SHP77 treated with DMSO at 0.1 percent for 48 hours (cell line): Measurements from ENCODE around the gene CASP3.
"Not testable (repeated sequence)": the region's sequence is repeated elsewhere in the genome, so short reads cannot be mapped to it uniquely, and the experiment has no call there.

Source experiments
- DNase-seq: peaks from one replicate; lab custom pipeline; 2025; lab: John Stamatoyannopoulos, UW

CASP3 gene

GRCh38 chr4:184664445-184665210, 15.4 kb upstream of the CASP3 start:
- no peak for DNase-seq

- no peak for DNase-seq
Observed at GRCh38 chr4:184662236-184662635, 13.0 kb upstream of the CASP3 start.

DNA sequence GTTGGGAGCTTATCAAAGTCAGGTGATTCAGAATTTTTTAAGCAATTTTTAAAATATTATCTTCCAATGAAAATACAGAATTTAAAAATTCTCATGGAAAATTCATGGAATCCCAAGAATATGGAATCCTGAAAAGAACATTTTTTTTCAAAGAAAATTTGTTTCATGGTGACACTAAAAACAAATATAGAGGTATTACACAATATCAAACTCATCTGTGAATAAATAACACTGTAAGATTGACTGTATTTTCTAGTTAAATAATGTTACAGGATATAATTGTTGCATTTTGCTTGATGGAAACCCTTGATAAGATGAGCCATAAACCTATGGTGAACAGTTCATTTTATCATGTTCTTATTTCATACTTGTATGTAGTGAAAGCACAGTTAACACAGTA, 11.7 kb upstream of the CASP3 start:
- no peak for DNase-seq

- not testable (repeated sequence) for DNase-seq
Observed at GRCh38 chr4:184657820-184658219, 8.6 kb upstream of the CASP3 start.

GRCh38 chr4:184657144-184657543, 7.9 kb upstream of the CASP3 start:
- no peak for DNase-seq

- no peak for DNase-seq
Observed at GRCh38 chr4:184655889-184656869, 6.9 kb upstream of the CASP3 start.

- no peak for DNase-seq
Observed at GRCh38 chr4:184653650-184654049, 4.4 kb upstream of the CASP3 start.

- not testable (repeated sequence) for DNase-seq
Observed at GRCh38 chr4:184652681-184653080, 3.4 kb upstream of the CASP3 start.

GRCh38 chr4:184651899-184652298, 2.7 kb upstream of the CASP3 start:
- DNase-seq, result no peak

DNA sequence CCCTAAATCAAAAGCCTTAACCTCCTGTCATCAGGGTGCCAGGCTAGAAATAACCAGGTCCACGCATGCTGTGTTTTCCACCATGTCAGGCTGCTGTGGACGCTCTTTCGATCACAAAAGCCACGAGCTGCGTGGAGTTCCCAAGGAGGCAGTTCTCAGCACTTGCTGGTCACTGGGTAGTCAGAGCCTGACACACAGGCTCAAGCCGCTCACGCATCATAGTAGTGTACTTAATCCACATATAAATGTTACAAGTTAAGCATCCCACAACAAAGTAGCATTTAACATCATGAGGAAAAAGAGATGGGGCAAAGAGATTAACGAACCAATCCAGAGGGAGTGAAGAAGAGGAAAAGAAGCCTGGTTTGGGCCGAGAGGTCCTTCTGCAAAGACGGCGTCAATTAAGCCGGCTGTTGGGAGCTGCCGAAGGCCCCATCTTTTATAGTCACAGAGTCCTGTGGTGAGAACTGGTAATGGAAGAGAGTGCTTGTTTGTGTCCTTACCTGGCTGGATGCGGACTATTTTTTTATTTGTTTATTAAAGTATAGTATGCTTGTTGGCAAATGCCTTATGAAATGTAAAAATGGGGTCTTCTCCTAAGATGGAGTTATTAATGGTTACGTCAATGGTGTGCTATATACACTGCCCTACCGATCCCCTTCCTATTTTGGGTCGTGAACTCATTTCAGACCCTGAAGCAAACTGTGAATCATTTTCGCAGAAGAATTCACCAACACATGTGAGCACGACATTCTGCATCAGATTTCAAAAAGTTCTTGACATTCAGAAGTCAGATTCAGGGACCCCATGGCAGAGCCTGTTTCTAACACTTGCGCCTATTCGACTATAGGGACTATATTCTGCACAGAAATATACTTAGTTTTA, 966 bp upstream of the CASP3 start:
- peak; percentile 0 for DNase-seq

DNA sequence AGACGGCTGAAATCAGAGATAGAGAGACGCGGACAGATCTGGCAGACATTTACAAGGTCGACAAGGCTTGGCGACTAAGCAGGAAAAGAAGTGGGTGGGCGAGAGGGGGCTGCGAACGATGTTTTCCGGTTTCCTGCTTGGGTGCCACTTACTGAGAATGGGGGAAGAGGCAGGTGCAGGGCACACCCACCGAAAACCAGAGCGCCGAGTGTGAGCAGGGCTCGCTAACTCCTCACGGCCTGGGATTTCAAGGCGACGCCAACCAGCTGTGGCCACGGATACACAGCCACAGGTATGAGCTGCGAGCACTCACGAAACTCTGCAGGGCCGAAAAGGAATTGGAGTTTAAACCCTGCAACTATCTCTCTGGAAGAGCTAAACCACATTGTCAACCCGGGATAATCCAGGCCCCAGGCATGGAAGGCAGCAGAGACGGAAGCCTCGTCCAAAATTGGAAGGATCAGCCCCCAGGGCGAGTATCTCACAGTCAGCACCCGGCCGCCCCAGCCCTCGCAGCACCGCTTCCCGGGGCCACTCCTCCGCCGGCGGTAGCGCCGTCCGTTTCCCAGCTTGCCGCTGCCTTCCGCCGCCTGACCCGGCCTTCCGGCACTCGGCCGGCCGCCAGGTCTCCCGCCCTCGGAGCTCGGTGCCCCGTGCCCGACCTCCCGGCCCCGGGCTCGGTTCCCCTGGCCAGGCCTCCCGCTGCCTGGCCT, 778 bp downstream of the CASP3 start:
- no peak for DNase-seq

GRCh38 chr4:184648054-184648312, 1.3 kb downstream of the CASP3 start:
- DNase-seq, result no peak

GRCh38 chr4:184647266-184648053, 1.8 kb downstream of the CASP3 start:
- DNase-seq, result no peak

- DNase-seq, result no peak
Observed at GRCh38 chr4:184645904-184646610, 3.2 kb downstream of the CASP3 start.

DNA sequence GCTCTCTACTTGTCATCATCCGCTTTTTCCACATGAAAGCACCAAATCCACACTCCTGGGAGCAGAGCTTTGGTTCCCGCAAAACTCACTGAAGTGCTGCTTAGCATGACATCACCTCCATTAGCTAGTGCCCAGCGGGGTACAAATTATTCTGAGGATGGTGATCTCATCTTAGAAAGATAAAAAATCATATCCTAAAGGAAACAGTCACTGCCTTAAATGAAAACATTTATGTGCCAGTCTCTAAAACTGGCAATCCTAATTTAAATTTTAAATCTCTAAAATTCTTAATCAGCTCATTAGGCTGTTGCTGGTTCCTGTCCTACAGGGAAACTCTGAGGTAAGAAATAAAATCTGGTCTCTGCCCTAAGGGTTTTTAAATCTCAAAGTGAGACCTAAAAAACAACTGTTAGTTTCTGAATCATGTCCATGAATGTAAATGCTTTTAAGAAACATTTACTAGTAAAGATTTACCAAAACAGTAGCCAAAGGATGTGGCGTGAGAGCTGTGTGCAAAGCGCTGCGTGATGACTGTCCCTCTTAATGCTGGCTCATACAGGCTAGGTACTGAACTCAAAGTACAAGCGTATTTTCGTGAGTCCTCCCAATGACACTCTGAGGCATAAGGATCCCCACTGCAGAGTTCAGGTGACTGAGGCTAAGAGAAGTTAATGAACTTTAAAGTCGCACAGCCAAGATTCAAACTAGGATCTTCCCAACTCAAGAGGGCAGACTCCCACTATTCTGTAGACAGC, 4.5 kb downstream of the CASP3 start:
- DNase-seq, result no peak

DNA sequence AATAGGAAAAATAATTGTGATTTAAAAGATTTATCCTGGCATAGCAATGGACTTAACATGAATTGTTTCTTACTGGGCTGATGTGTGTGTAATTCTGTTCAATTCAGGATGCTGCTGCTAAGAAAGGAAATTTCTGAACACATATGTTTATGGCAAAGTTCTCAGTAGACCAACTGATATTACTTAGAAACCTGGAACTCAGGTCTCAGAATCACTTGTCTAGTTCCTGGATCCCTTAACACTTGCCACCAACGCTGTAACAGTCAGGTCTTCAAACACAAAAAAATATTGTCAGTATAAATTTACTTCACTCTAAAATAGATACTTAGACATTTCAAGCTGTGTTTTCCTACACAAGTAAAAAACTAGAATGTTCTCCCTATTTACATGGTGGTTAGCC, 5.5 kb downstream of the CASP3 start:
- no peak for DNase-seq

DNA sequence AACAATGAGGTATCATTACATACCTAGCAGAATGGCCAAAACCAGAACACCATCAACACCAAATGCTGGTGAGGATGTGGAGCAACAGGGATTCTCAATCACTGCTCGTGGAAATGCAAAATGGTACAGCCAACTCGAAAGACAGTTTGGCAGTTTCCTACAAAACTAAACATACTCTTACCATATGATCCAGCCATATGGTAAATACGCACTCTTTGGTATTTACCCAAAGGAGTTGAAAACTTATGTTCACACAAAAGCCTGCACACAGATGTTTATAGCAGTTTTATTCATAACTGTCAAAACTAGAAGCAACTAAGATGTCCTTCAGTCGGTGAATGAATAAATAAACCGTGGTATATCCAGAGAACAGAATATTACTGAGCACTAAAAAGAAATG, 7.8 kb downstream of the CASP3 start:
- no peak for DNase-seq

DNA sequence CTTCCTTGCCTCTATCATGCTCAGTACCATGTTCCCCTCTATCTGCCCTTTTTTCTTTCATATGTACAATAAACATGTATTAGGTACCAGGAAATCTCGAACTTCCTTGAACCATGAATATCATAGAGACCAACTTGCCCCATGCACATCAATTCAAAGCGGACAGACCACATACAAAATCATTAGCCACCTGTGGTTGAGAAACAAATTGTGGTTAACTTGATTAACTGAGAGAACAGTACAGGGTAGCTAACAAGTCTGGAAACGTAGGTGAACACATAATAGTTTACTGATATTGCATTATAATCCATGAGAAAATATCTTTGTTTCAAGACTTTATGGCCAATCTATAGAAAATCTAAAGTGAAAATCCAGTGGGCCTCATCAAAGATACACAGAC, 8.2 kb downstream of the CASP3 start:
- DNase-seq, result no peak

DNA sequence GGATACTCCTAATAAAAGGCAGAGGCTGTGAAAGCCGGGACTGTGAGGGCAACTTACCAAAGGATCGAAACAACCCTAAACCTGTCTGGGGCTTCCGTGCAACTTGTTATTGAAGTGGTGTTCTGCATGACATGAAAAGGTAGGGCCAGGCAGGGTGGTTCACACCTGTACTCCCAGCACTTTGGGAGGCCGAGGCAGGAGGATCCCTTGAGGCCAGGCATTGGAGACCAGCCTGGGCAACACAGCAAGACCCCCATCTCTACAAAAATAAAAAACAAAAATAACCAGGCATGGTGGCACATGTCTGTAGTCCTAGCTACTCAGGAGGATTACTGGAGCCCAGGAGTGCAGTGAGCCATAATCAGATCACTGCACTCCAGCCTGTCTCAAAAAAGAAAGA, 12.3 kb downstream of the CASP3 start:
- DNase-seq, result no peak

DNA sequence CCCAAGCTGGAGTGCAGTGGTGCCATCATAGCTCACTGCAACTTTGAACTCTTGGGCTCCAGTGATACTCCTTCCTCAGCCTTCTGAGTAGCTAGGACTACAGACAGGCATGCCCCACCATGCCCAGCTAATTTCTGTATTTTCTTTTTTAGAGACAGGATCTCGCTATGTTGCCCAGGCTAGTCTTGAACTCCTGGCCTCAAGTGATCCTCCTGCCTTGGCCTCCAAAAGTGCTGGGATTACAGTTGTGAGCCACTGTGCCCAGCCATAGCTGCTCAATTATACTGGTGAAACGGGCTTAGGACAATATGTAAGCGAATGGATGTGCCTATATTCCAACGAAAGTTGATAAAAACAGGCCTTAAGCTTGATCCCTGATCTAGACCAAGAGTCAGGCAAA, 13.1 kb downstream of the CASP3 start:
- no peak for DNase-seq
